HUES6 (cell line): Measurements from ENCODE around the gene KCNJ18.
"Not testable (repeated sequence)": the region's sequence is repeated elsewhere in the genome, so short reads cannot be mapped to it uniquely, and the experiment has no call there.

Source experiments
- H3K27ac ChIP-seq: 2 replicates; pipeline ENCODE4 v1.7.0; 2013; ENCODE audit warnings: low read depth, mild to moderate bottlenecking, low read length, inconsistent platforms
- H3K27me3 ChIP-seq: 2 replicates; pipeline ENCODE4 v1.6.1; 2013; ENCODE audit warnings: low read length; ENCODE audit not compliant: control insufficient read depth, insufficient read depth
- H3K36me3 ChIP-seq: 2 replicates; pipeline ENCODE4 v1.6.1; 2013; ENCODE audit warnings: low read length; ENCODE audit not compliant: control insufficient read depth, insufficient read depth
- H3K4me1 ChIP-seq: 2 replicates; pipeline ENCODE4 v1.6.1; 2013; ENCODE audit warnings: low read length; ENCODE audit not compliant: control insufficient read depth, insufficient read depth
- H3K4me3 ChIP-seq: 2 replicates; pipeline ENCODE4 v1.5.1; 2013; ENCODE audit warnings: low read depth, low read length
- H3K9ac ChIP-seq: one replicate; pipeline ENCODE4 v1.6.1; 2013; ENCODE audit warnings: mild to moderate bottlenecking, low read length
- H3K9me3 ChIP-seq: 2 replicates; pipeline ENCODE4 v1.6.1; 2013; ENCODE audit warnings: low read depth, low read length; ENCODE audit not compliant: control insufficient read depth, insufficient read depth

Gene KCNJ18

DNA sequence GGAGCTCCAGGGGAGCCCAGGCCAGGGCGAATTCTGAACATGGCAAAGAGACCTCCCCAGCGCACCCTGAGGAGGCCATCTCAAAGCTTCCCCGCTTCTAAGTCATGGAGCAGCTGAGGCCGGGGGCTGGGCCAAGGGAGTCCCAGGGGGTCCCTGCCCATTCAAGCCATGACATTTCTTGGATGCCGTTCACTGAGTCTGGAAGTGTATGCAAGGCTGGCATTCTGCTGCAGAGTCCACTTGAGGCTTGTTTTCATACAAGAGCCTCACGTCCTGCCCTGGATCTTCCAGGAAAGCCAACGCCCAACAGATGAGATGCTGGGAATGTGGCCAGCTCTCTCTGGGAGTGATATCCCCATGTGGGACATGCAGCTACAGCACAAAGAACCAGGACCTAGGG, 48.5 kb downstream of the KCNJ18 start:
- H3K4me3 ChIP-seq, H3K9ac ChIP-seq, H3K27ac ChIP-seq, H3K36me3 ChIP-seq, H3K27me3 ChIP-seq, H3K4me1 ChIP-seq: not testable (repeated sequence)
- peaks cover 14% of the 10 kb centered on the region; the same call in 1 of the 2 replicates for H3K9me3 ChIP-seq

DNA sequence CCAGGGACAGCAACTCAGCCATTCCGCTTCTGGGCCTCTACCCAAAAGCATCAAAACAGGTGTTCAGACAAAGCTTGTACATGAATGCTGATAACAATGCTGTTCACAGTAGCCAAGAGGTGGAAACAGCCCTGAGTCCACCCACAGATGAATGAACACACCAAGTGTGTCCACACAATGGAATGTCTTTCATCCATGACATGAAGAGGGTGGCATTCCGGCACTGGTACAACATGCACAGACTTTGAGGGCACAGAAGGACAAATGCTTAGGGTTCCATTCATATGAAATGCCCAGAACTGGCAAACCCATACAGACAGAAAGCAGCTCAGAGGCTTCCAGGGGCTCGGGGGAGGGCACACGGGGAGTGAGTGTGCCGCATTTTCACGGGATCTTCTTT, 49.2 kb downstream of the KCNJ18 start:
- H3K9me3 ChIP-seq: peaks cover 19% of the 10 kb centered on the region; the same call in 1 of the 2 replicates
- not testable (repeated sequence) for H3K9ac ChIP-seq, H3K27me3 ChIP-seq, H3K4me3 ChIP-seq, H3K27ac ChIP-seq, H3K4me1 ChIP-seq, H3K36me3 ChIP-seq

DNA sequence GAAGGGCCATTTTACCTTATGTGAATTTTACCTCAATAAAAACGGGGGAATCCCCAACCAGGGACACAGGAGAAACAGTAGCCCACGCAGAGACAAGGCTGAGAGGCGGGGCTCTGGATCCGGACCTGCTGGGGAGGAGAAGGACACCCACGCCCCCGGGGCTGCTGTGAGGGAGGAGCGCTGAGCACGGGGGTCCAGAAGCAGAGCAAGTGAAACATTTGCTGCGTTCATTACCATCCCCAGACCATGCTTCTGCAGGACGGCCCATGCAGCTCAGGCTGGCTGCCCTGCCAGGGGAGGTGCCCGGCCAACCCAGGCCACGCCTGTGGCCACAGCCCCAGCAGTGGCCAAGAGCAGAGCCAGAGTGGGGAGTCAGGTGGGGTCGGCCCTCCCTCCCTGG, 50.0 kb downstream of the KCNJ18 start:
- Histone ChIP-seq H3K27ac (no peak overlapping the region), H3K27me3 (no peaks in the 10 kb centered on the region), H3K4me3 (no peak overlapping the region), H3K9ac (no peak overlapping the region), H3K4me1 (no peaks in the 10 kb centered on the region), H3K36me3 (no peaks in the 10 kb centered on the region), H3K9me3 (peaks cover 20% of the 10 kb centered on the region; the same call in 1 of the 2 replicates)

DNA sequence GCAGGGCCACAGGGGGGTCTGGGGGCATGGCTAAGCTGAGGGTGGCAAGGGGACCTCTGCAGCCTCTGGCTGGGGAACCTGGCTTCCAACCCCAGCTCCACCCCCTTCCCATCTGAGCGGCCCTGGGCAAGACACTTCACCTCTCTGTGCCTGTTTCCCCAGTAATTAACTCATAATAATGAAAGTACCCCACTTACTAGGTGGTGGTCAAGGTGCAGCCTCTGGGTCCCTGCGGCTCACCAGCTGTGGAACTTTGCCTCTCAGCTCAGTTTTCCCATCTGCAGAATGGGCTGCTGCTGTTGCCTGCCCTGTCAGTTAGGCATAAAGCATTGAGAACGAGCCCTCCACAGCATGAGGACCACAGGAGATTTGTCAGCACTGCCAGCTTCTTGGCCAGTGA, 51.8 kb downstream of the KCNJ18 start:
- peaks cover 25% of the 10 kb centered on the region; the same call in 1 of the 2 replicates for H3K9me3 ChIP-seq
- H3K9ac ChIP-seq, H3K4me3 ChIP-seq, H3K36me3 ChIP-seq, H3K27ac ChIP-seq, H3K4me1 ChIP-seq, H3K27me3 ChIP-seq: not testable (repeated sequence)

DNA sequence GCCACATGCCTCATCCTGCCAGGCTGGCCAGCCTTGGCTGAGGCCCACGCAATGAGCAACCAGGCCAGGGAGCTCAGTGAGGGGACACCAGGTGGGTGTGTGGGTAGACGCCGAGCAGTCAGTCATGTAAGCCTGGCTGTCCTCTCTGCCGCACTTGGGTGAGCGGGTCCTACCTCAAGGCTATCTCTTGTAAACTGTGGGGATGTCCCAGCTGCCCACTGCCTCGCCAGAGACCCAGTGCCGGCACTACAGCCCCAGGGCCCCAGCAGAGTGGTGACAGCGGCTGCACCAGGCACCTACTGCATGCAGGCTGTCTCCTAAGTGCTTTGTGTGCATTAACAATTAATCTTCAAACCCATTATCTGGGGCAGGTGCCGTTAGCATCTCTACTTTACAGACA, 52.3 kb downstream of the KCNJ18 start:
- not testable (repeated sequence) for H3K9ac ChIP-seq, H3K4me1 ChIP-seq, H3K4me3 ChIP-seq, H3K27ac ChIP-seq, H3K36me3 ChIP-seq, H3K27me3 ChIP-seq
- H3K9me3 ChIP-seq: peaks cover 29% of the 10 kb centered on the region; the same call in 1 of the 2 replicates

DNA sequence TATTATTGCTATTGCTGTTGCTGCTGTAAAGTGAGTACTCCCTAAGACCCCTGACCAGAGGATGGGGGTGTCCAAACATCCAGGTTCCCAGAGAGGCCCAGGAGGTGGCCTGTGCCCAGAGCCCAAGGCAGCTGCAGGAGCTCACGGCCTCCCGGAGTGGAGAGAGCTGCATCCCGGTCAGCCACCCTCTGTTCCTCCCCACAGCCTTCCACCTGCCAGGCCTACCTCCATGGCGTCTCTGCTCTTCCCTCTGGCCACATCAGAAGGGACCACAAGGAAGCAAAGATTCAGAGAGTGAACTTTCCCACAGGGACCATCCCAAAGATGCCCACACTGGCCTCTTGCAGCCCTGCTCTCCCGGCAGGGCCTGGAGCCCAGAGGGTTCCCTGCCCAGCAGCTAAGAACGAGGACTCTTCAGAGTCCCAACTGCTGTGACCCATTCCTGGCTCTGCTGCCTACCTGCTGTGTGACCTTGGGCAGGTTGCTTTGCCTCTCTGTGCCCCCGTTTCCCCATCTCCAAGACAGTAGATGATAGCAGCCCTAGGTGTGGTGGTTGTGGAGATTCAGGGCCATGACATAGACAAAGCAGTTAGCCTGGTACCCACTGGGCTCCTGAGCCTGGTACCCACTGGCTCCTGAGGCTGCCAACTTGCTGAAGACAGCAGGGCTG, 53.2 kb downstream of the KCNJ18 start:
- not testable (repeated sequence) for H3K9ac ChIP-seq, H3K4me1 ChIP-seq, H3K4me3 ChIP-seq, H3K27ac ChIP-seq, H3K36me3 ChIP-seq, H3K27me3 ChIP-seq
- H3K9me3 ChIP-seq: peaks cover 37% of the 10 kb centered on the region; the same call in 1 of the 2 replicates

DNA sequence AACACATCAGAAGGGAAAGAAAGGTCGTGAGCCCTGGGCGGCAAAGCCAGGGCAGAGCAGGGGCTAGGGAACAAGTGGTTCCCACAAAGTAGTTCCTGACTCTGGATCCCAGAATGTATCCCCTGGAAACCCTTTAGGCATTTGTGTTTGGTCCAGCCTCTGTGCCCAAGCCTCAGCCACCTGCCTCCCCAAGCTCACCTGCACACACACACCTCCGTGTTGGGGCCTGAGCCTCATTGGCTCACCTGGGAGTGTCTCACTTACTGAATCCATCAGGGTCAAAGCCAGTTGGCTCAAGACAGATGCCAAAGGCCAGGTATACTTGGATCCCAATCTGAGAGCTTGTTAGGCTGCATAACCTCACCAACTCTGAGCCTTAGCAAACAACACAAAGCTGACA, 54.1 kb downstream of the KCNJ18 start:
- H3K27me3 ChIP-seq, H3K9ac ChIP-seq, H3K4me3 ChIP-seq, H3K27ac ChIP-seq, H3K36me3 ChIP-seq, H3K4me1 ChIP-seq: not testable (repeated sequence)
- H3K9me3 ChIP-seq: peaks cover 44% of the 10 kb centered on the region; the same call in 1 of the 2 replicates

DNA sequence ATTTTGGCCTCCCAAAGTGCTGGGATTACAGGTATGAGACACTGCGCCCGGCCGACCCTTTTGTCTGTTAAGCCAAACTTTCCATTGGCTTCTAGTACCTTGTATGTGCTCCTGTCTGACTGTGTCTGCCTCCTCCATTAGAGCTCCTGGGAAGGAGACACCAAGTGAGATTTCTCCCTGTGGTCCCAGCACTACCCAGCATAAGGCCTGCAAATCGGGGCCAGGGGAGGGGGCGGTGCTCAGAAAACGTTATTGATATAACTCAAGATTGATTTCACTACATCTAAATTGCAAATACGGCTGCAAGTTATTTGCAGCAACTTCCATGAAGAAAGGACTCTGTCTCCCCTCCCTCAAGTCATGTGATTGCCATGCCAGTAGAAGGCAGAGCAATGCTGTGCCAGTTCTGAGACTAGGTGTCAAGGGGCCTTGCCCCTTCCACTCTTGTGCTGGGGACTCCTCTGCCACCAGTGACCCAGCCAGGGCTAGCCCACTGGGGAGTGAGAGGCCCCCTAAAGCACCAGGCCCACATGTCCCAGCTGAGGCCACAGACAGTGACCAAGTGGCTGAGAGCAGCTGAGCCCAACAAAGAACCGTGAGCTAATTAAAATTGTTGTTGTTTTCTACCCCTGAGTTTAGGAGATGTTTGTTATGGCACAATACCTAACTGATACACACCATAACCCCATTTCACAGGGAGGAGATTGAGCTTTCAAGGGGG, 55.0 kb downstream of the KCNJ18 start:
- H3K36me3 ChIP-seq, H3K27me3 ChIP-seq, H3K27ac ChIP-seq, H3K4me1 ChIP-seq, H3K4me3 ChIP-seq, H3K9ac ChIP-seq: not testable (repeated sequence)
- H3K9me3 ChIP-seq: peaks cover 47% of the 10 kb centered on the region; the same call in 1 of the 2 replicates

DNA sequence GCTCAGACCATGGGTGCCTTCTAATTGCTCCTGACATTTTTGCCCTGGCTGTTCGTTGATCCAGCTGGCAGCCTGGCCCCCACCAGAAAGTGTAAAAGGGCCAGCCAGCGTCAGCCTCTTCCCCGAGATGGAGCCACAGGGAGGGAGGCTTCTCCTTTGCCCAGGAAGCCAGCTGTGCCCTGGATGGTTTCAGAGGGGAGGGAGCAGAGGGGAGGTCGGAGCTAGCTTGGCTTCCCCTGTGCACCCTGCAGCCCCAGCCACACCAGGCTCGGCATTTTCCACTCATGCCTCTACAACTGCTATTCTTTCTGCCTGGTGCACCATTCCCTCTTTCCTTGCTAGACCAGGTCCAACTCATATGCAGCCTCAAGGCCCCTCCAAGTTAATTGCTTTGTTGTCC, 56.4 kb downstream of the KCNJ18 start:
- H3K27me3 ChIP-seq, H3K4me1 ChIP-seq, H3K27ac ChIP-seq, H3K36me3 ChIP-seq, H3K4me3 ChIP-seq, H3K9ac ChIP-seq: not testable (repeated sequence)
- H3K9me3 ChIP-seq: peaks cover 48% of the 10 kb centered on the region; the same call in 1 of the 2 replicates

DNA sequence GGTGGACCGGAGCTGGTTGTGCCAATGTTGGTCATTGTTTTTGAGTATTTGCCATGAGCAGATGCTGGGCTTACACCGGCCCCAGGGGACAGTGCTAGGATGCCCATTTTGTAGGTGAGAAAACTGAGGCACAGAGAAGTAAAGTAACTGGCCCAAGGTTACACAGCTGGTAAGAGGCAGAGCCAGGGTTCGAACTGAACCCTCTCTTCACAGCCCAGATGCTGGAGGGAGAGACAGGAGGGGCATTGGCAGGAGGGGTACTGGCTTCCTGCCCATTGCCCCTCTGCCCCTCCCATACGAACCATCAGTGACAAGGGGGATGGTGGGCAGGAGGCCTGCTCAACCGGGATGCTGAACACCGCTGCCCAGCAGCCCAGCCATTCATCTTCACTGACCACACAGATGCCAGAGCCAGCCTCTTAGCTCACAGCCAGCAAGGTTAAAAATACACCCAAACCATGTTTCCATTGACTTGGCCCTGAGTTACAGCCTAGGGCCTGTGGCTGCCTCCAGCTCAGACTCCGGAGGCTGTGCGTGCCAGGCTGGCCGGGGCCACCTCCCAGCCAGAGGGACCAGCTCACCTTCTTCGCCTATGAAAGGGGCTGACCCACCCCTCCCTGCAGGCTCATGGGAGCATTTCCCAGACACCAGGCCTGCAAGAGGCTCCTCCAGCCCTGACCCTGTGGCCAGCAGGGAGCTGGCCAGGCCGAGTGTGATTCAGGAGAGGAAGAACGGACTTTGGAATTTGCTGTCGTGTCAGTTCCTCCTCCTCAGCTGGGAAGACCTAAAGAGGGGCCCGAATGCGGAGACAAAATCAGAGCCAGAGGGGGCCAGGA, 57.6 kb downstream of the KCNJ18 start:
- not testable (repeated sequence) for H3K9ac ChIP-seq, H3K27me3 ChIP-seq, H3K4me1 ChIP-seq, H3K4me3 ChIP-seq, H3K36me3 ChIP-seq, H3K27ac ChIP-seq
- H3K9me3 ChIP-seq: peaks cover 49% of the 10 kb centered on the region; the same call in 1 of the 2 replicates

DNA sequence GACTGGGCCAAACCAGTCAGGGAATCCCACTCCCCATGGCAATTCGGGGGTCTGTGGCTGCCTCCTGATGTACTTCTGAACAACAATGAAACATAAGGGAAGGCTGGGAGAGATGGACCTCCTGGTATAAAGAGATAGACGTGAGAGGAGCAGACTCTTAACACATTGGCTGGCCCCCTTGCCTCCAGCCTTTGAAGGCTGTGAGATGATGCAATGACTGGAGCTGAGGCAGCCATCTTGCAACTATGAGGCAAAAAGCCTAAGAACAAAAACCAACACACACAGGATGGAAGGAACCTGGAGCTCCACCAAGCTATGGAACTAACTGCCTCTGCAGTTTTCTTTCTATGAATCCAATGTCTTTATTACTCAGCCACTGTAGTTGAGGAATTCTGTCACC, 58.8 kb downstream of the KCNJ18 start:
- not testable (repeated sequence) for H3K9ac ChIP-seq, H3K4me1 ChIP-seq, H3K27ac ChIP-seq, H3K4me3 ChIP-seq, H3K36me3 ChIP-seq, H3K27me3 ChIP-seq
- H3K9me3 ChIP-seq: peaks cover 46% of the 10 kb centered on the region; the same call in 1 of the 2 replicates
